Liver (tissue), 9 donors: ENCODE measurements around the gene TWF2. TPM values are rescaled to one million over a fixed set of nuclear protein-coding genes. Genes with fewer than 3 reads are reported as not detected.

ENCODE experiments used
- DNase-seq: peaks from one replicate; pipeline ENCODE4 v3.0.0-alpha.2; 2017; ENCODE audit warnings: low spot score
- H3K27ac ChIP-seq, 2 donors: one replicate each; pipeline ENCODE4 v1.7.0; 2013; ENCODE audit warnings: inconsistent platforms in 2 of 2, low read length in 2 of 2, control low read depth in 1 of 2, low read depth in 1 of 2, mild to moderate bottlenecking in 1 of 2
- H3K27me3 ChIP-seq, 4 donors: one replicate each; pipeline versions ENCODE4 v1.6.1 to v1.7.0; 2013; ENCODE audit warnings: low read length in 3 of 4, inconsistent platforms in 1 of 4, mild to moderate bottlenecking in 1 of 4, moderate library complexity in 1 of 4; ENCODE audit not compliant: control insufficient read depth in 4 of 4, insufficient read depth in 4 of 4
- H3K36me3 ChIP-seq, 4 donors: one replicate each; pipeline versions ENCODE4 v1.6.1 to v1.7.0; 2013; ENCODE audit warnings: low read length in 3 of 4, mild to moderate bottlenecking in 3 of 4, low read depth in 1 of 4, moderate library complexity in 1 of 4; ENCODE audit not compliant: control insufficient read depth in 4 of 4, insufficient read depth in 3 of 4
- H3K4me1 ChIP-seq, 4 donors: one replicate each; pipeline versions ENCODE4 v1.6.1 to v1.7.0; 2013; ENCODE audit warnings: low read length in 3 of 4, mild to moderate bottlenecking in 3 of 4, moderate library complexity in 1 of 4; ENCODE audit not compliant: control insufficient read depth in 4 of 4, insufficient read depth in 4 of 4
- H3K4me3 ChIP-seq, 3 donors: one replicate each; pipeline versions ENCODE4 v1.6.1 to v1.7.0; 2013; ENCODE audit warnings: low read length in 3 of 3, control low read depth in 1 of 3, low read depth in 1 of 3, mild to moderate bottlenecking in 1 of 3
- H3K9ac ChIP-seq, 2 donors: one replicate each; pipeline ENCODE4 v1.7.0; 2013; ENCODE audit warnings: low read length in 2 of 2, mild to moderate bottlenecking in 2 of 2, moderate library complexity in 2 of 2, control low read depth in 1 of 2, low read depth in 1 of 2
- H3K9me3 ChIP-seq, 4 donors: one replicate each; pipeline versions ENCODE4 v1.6.1 to v1.7.0; 2013; ENCODE audit warnings: low read length in 3 of 4; ENCODE audit not compliant: control insufficient read depth in 4 of 4
- EGR1 ChIP-seq, 2 donors: IDR thresholded peaks; 2 replicates each; pipeline ENCODE4 v1.6.1; 2016 to 2018; ENCODE audit warnings: antibody characterized with exemption in 2 of 2, low read depth in 2 of 2
- FOXA2 ChIP-seq: IDR thresholded peaks from 2 replicates; pipeline ENCODE4 v1.6.1; 2016; ENCODE audit warnings: antibody characterized with exemption
- GABPA ChIP-seq, 2 donors: IDR thresholded peaks in 1 of 2; conservative IDR thresholded peaks in 1 of 2; 2 replicates each; pipeline ENCODE4 v1.6.1; 2016; ENCODE audit warnings: antibody characterized with exemption in 2 of 2, mild to moderate bottlenecking in 1 of 2, moderate library complexity in 1 of 2
- HNF4G ChIP-seq: IDR thresholded peaks from 2 replicates; pipeline ENCODE4 v1.6.1; 2016; ENCODE audit warnings: antibody characterized with exemption
- JUND ChIP-seq, 2 donors: IDR thresholded peaks; 2 replicates each; pipeline ENCODE4 v1.6.1; 2016; ENCODE audit warnings: antibody characterized with exemption in 2 of 2
- REST ChIP-seq: IDR thresholded peaks from 2 replicates; pipeline ENCODE4 v1.6.1; 2016; ENCODE audit warnings: antibody characterized with exemption, mild to moderate bottlenecking
- RXRA ChIP-seq, 2 donors: IDR thresholded peaks; 2 replicates each; pipeline ENCODE4 v1.6.1; 2017 to 2018; ENCODE audit warnings: antibody characterized with exemption in 2 of 2, mild to moderate bottlenecking in 1 of 2
- SP1 ChIP-seq: IDR thresholded peaks from 2 replicates; pipeline ENCODE4 v1.6.1; 2018; ENCODE audit warnings: antibody characterized with exemption, mild to moderate bottlenecking
- TAF1 ChIP-seq: conservative IDR thresholded peaks from 2 replicates; pipeline ENCODE4 v1.6.1; 2016; ENCODE audit warnings: antibody characterized with exemption, mild to moderate bottlenecking
- YY1 ChIP-seq: IDR thresholded peaks from 2 replicates; pipeline ENCODE4 v1.6.1; 2016; ENCODE audit warnings: antibody characterized with exemption, mild to moderate bottlenecking
- ZBTB33 ChIP-seq: IDR thresholded peaks from 2 replicates; pipeline ENCODE4 v1.6.1; 2016; ENCODE audit warnings: antibody characterized with exemption
- whole genome bisulfite sequencing: extraction: QIAGEN DNeasy Blood & Tissue Kit; methylation state at CpG from one replicate; pipeline ENCODE4 v1.1.7; 2013; 5-methylcytosine and 5-hydroxymethylcytosine counted together
- polyA plus RNA-seq, 2 donors: library from polyadenylated mRNA; stranded (reverse) in 1 of 2; unstranded in 1 of 2; fragments of 200-250 nt in 1 of 2; fragments of >200 nt in 1 of 2; fragmentation: Nextera tagmentation in 1 of 2; extraction: Ambion mirVana in 1 of 2; gene quantifications; one replicate each; pipeline versions ENCODE4 v1.2.1 to v1.2.3, GENCODE V29; 2013 to 2015
- total RNA-seq, 2 donors: library from RNA; depleted of rRNA; stranded (reverse); fragments of >200 nt; gene quantifications; one replicate each; pipeline ENCODE4 v1.2.3, GENCODE V29; 2014
- donor health status: healthy.
- donor health status: healthy.
- donor health status: healthy.
- donor health status: healthy.
- donor health status: healthy.

Gene TWF2
- total and polyA plus RNA-seq, 4 donors, result 12.0 to 26.3 (median 17.6) TPM

GRCh38 chr3:52238193-52238760 lies 681 bp downstream of the TWF2 start (continued):
- TF ChIP-seq TAF1, result no peak

- peak overlapping the region in 1 of 3 donors; percentile 65 for H3K4me3 ChIP-seq
- no peaks in the 10 kb centered on the region for H3K27me3 ChIP-seq
- H3K27ac ChIP-seq, result peak overlapping the region; percentile 88 to 90
- TF ChIP-seq EGR1 (IDR thresholded peaks at IDR 0.05; ENCODE audit: low read depth in 2 of 2), result no peak
- peak in 1 of 2 donors; percentile 61 for TF ChIP-seq RXRA (IDR thresholded peaks at IDR 0.05)
- TF ChIP-seq GABPA (IDR thresholded peaks at IDR 0.05 in 1 of 2, conservative IDR thresholded peaks at IDR 0.05 in 1 of 2), result no peak
- peak; percentile 2 for TF ChIP-seq REST
- peak in 1 of 2 donors; percentile 26 for TF ChIP-seq JUND (IDR thresholded peaks at IDR 0.05)
- TF ChIP-seq SP1, result no peak
- peak; percentile 29 for TF ChIP-seq YY1
- TF ChIP-seq FOXA2, result no peak
- H3K9me3 ChIP-seq, result no peaks in the 10 kb centered on the region
- peaks cover 19 to 72% (median 50%) of the 10 kb centered on the region in 4 donors for H3K4me1 ChIP-seq
- WGBS, result 11% methylated on average over 8 of the region's 8 CpGs
- H3K36me3 ChIP-seq, result no peaks in the 10 kb centered on the region
- no peak for DNase-seq
- peak overlapping the region; percentile 23 to 55 for H3K9ac ChIP-seq
Measured at GRCh38 chr3:52237657-52238172, 1.2 kb downstream of the TWF2 start.

- no peaks in the 10 kb centered on the region for H3K27me3 ChIP-seq
- H3K27ac ChIP-seq, result peak overlapping the region; percentile 88 to 90
- H3K4me1 ChIP-seq, result peaks cover 19 to 78% (median 53%) of the 10 kb centered on the region in 4 donors
- WGBS, result 83% methylated on average over 6 of the region's 6 CpGs
- no peaks in the 10 kb centered on the region for H3K9me3 ChIP-seq
- H3K9ac ChIP-seq, result peak overlapping the region in 1 of 2 donors; percentile 55
- TF ChIP-seq ZBTB33, result no peak
- TF ChIP-seq FOXA2, result no peak
- TF ChIP-seq RXRA (IDR thresholded peaks at IDR 0.05), result no peak
- no peak for TF ChIP-seq HNF4G
- peak overlapping the region in 1 of 3 donors; percentile 65 for H3K4me3 ChIP-seq
- no peaks in the 10 kb centered on the region for H3K36me3 ChIP-seq
- DNase-seq, result no peak
Measured at GRCh38 chr3:52237006-52237656, 1.8 kb downstream of the TWF2 start.
